ENCODE results near the gene GRIK2. TPM values are rescaled to one million over a fixed set of nuclear protein-coding genes. Genes with fewer than 3 reads are reported as not detected.

The GRIK2 gene
- total RNA-seq, 1 experiment from 2014 or later, result 0.70 TPM

GRCh38 chr6:101730954-101731353, 337.4 kb downstream of the GRIK2 start:
- no CpG with 5 or more reads among the region's 2 CpGs for WGBS (ENCODE audit: extremely low coverage, insufficient read length, low lambda C conversion rate)
- Histone ChIP-seq H3K4me2 (ENCODE audit: insufficient read depth, insufficient read length, low read length) (no peak overlapping the region), H3K23ac (ENCODE audit: insufficient read length, low read depth, low read length) (no peak overlapping the region)

More at GRCh38 chr6:101730954-101731353, 337.4 kb downstream of the GRIK2 start:
- H4K20me1 ChIP-seq (ENCODE audit: control insufficient read depth, insufficient read depth, insufficient read length), result no peaks in the 10 kb centered on the region
- no peaks in the 10 kb centered on the region for H3K27me3 ChIP-seq (ENCODE audit: insufficient read depth, low read length)
- H3K56ac ChIP-seq (ENCODE audit: insufficient read length, low read depth, low read length), result no peak overlapping the region
- peaks cover 10 to 14% (median 14%) of the 10 kb centered on the region in 3 experiments for H3K36me3 Mint-ChIP-seq (ENCODE audit: insufficient read depth in 1 of 3, low read depth in 3 of 3)
- DNase-seq, result no peak
- H4K91ac ChIP-seq (ENCODE audit: insufficient read length, low read depth, low read length), result no peak overlapping the region
- no peak overlapping the region for H2BK12ac ChIP-seq (ENCODE audit: insufficient read length, low read depth, low read length)
- no peak overlapping the region for H2BK120ac ChIP-seq (ENCODE audit: low read depth, low read length, poor library complexity, severe bottlenecking)
- no peak overlapping the region for H2AFZ ChIP-seq (ENCODE audit: low read length)
- H2BK15ac ChIP-seq (ENCODE audit: low read depth, low read length), result no peak overlapping the region
- H4K5ac ChIP-seq (ENCODE audit: insufficient read length, low read depth, low read length), result no peak overlapping the region
- H3K14ac ChIP-seq (ENCODE audit: insufficient read depth, low read length), result no peak overlapping the region
- H3K27ac Mint-ChIP-seq, result no peak overlapping the region
- no peaks in the 10 kb centered on the region for H3K79me2 ChIP-seq (ENCODE audit: insufficient read depth, low read length)
- no peaks in the 10 kb centered on the region for H3K79me1 ChIP-seq (ENCODE audit: insufficient read depth, low read depth, low read length, poor library complexity, severe bottlenecking)
- H4K8ac ChIP-seq (replicated peaks; ENCODE audit: insufficient read length, low read depth, low read length), result no peak overlapping the region
- H3K27me3 Mint-ChIP-seq (ENCODE audit: low read depth), result peaks cover 2% of the 10 kb centered on the region; the same call in 1 of the 2 replicates
- no peak overlapping the region for H3K9ac ChIP-seq (ENCODE audit: extremely low read depth, insufficient read length, low read length)
- H3K9me3 ChIP-seq (ENCODE audit: control insufficient read depth, low read depth, low read length), result peaks cover 3% of the 10 kb centered on the region
- no peaks in the 10 kb centered on the region for H3K4me1 ChIP-seq (ENCODE audit: insufficient read depth, low read length)
- H3K4me1 Mint-ChIP-seq, result peaks cover 13 to 18% of the 10 kb centered on the region in 2 experiments
- H2BK20ac ChIP-seq (ENCODE audit: low read depth, low read length, poor library complexity, severe bottlenecking), result no peak overlapping the region
- H2AK5ac ChIP-seq (ENCODE audit: insufficient read length, low read length), result no peak overlapping the region
- no peak for TF ChIP-seq CTCF (conservative IDR thresholded peaks at IDR 0.05)
- no peak overlapping the region for H3K27ac ChIP-seq (ENCODE audit: insufficient read length, low read depth, low read length)
- no peak overlapping the region for H3K4ac ChIP-seq (ENCODE audit: low read depth, low read length)
- H3K18ac ChIP-seq (ENCODE audit: insufficient read length, low read depth, low read length), result no peak overlapping the region
- peaks cover 13 to 14% of the 10 kb centered on the region in 2 experiments for H3K9me3 Mint-ChIP-seq
- no peaks in the 10 kb centered on the region for H3K23me2 ChIP-seq (ENCODE audit: insufficient read length, low read depth, low read length, poor library complexity, severe bottlenecking)
- H2BK5ac ChIP-seq (ENCODE audit: insufficient read length, low read length), result no peak overlapping the region
- H3T11ph ChIP-seq (ENCODE audit: low read length), result no peak overlapping the region
- no peak overlapping the region for H3K4me3 Mint-ChIP-seq

All from H9 (cell line).